Hematopoietic multipotent progenitor cell treated with erythropoietin and hydrocortisone succinate and interleukin-3 and kit ligand, for 15 days (in vitro differentiated cells): Measurements from ENCODE around the gene MRPL42.
"Not testable (repeated sequence)": the region's sequence is repeated elsewhere in the genome, so short reads cannot be mapped to it uniquely, and the experiment has no call there.

ENCODE experiments used
- DNase-seq: peaks from one replicate; pipeline ENCODE4 v3.0.0-alpha.2; 2015; ENCODE audit warnings: low spot score

The MRPL42 gene

DNA sequence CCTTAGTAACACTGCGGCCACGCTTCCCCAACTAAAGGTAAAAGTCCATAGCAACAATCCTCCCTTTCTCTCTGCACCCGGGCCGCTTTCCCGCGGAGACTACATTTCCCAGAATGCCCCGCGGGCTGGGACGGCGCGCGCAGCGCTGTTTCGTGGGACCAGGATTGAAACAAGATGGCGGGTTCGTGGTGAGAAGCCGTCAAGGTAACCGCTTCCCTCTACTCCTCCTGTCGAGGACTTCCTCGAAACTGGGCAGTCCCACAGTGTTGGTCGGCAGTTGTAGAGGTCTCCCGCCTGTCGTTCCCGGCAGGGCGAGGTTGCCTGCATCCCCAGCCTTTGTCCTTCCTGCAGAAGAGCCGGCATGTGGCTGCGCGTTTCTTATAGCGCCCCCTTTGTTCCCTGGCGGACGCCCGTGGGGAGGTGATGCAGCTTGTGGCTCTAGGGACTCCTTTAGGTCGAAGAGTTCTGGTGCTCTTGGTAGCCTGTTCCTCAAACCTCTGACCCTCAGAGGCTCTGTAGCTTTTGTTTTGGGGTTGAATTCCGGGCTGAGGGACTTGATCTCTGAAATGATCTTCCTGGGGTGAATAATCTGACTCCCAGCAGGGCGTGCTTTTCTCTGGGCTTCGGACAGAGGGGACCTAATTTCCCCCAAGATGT lies at the start of gene MRPL42:
TSS of gene MRPL42 (plus strand) at position 164 of the 657 bp plus-strand sequence. CDS start 1,772 bp downstream, outside the sequence.
- DNase-seq = peak; percentile 92

DNA sequence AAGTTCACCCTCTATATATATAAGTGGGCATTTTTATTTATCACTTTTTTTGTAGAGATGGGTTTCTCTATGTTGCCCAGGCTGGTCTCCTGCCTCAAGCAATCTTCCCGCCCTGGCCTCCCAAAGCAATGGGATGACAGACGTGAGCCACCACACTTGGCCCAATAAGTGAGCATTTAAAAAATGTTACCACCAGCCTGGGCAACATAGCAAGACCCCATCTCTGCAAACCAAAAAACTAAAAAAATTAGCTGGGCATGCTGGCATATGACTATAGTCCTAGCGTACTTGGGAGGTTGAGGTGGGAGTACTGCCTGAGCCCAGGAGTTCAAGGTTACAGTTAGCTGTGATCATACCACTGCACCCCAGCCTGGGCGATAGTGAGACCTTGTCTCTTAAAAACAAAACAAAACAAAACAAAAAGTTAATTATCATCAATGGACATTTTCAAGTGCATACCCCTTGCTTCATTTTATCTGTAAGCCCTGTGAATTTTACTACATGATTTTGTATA lies 49.3 kb upstream of the MRPL42 start:
- no peak for DNase-seq

GRCh38 chr12:93419388-93420034 lies 47.8 kb upstream of the MRPL42 start:
- DNase-seq = peak; percentile 84

DNA sequence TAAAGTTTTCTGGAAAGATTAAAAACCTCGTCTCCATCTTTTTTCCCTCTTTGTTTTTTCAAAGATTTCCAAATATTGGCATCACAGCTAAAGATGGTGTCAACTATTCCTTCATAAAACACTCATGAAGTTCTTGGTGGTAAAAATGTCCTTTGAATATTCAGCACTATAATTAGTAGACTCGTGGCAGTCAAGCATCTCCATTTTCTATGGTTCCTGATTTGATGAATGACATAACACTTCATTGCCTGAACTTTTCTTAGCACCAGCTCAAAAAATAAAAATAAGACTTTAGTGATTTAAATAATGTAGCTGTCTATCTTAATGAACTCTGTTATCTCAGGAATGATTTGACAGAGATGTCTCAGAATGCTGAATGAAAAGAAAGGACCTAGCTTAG lies 45.3 kb upstream of the MRPL42 start:
- DNase-seq = no peak

DNA sequence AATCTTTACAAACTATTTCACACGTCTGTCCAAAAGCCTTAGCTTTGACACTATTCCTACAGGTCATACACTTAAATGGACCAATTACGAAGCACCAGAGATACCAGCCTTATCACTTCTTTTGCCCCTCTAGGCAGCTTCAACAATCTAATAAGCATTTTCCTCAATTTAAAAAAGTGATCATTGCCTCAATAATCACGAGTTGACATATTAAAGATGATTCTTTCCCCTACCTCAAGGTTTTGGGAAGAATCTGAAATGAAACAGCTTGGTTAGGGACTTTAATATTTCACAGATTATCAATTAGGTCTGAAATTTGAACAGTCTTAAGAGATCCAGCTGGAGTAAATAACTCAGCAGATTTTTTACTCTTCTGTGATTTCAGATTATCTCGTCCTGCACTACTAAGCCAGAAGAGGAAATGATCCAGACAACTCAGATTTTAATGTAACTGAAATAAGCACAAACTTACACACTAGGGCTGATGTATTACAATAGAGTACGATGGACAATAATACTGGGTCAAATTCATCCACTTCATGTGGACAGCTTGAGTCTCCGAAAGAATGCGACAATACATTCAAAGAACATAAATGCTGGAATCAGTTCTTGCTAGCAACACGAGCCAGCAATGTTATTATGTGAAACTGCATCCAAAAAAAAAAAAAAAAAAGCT lies 41.4 kb upstream of the MRPL42 start:
- no peak for DNase-seq

DNA sequence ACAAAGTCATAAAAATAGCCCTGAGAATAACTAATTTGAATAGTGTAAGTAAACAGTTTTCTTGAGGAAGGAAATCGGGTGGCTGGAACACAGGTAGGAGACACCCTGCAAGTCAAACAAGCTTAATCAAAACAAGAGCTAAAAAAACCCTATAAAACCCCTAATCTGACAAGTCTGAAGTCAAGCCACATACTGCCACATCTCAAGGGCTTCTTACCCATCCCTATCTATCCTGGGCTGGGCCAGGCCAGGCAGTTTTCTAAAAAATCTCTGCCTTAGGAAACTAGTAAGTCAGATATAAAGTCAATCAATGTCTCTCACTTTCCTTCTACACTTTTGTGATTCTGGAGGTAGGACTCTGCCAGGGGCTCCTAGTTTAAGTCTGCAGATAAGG lies 40.9 kb upstream of the MRPL42 start:
- no peak for DNase-seq

DNA sequence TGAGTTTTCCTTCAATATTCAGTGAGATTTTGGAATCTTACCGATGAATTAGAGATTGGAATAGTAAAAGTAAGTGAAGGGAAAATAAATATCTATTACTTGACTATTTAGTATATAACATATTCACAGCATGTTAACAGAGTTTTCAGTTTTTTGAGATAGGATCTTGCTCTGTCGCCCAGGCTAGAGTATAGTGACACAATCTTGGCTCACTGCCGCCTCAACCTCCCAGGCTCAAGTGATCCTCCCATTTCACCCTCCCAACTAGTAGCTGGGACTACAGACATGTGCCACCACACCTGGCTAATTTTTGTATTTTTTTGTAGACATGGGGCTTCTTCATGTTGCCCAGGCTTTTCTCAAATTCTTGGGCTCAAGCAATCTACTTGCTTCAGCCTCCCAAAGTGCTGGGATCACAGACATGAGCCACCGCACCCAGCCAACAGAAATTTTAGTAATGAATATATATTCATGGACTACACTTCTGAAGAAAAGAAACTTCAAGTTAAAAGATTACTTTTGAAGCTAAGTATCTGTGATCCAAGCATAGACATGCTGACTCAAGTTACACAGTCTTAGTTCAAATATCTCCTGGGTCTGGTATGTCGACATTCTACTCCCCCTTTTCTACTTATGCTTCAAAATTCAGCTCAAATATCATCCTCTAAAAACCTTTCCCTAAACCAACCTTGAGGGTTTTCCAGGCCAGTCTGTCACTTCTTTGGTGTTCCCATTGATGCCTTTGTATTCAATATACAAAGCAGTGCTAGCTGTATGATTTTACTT lies 39.3 kb upstream of the MRPL42 start:
- DNase-seq = no peak

GRCh38 chr12:93429448-93429847 lies 37.9 kb upstream of the MRPL42 start:
- no peak for DNase-seq

GRCh38 chr12:93429852-93430251 lies 37.5 kb upstream of the MRPL42 start:
- no peak for DNase-seq

DNA sequence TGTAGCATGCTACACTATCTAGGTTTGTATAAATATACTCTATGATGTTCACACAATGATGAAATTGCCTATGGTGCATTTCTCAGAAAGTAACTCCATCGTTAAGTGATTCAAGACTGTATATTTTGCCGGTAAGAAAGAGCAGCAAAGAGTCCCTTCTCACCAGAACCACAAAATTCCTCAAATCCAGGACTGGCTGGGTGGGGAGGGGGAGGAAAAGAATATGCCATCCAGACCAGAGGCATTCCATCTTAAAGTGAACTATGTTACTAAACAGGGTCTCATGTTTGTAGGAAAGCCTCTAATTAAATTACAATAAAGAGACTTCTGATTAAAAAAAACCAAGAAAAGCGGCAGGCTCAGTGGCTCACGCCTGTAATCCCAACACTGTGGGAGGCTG lies 37.0 kb upstream of the MRPL42 start:
- no peak for DNase-seq

GRCh38 chr12:93432031-93432430 lies 35.3 kb upstream of the MRPL42 start:
- not testable (repeated sequence) for DNase-seq

DNA sequence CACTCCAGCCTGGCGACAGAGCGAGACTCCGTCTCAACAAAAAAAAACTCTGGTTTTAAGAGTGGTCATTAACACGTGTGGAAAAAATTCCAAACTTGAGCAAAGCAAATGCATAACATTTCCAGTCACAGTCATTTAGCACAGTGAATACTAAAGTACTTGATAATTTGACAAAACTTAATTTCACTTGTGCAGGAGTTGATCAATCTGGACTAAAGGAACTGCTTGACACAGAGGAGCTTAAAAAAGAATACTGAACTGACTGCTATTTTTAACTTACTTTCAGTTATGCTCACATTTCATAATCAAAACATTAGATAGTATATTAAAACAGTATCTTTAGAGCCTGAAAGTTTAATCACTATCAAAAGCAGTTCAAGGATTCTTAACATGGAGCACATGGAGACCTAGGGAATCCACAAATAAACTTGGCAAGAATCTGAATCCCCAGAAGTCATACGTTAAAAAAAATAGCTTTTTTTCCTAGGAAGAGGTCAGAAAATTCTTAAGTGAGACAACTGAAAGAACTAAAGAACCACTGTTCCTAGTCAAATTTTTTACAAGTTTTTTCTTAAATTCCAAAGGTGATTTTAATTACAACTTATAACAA lies 33.0 kb upstream of the MRPL42 start:
- DNase-seq = no peak

GRCh38 chr12:93438266-93439050 lies 28.9 kb upstream of the MRPL42 start:
- no peak for DNase-seq

DNA sequence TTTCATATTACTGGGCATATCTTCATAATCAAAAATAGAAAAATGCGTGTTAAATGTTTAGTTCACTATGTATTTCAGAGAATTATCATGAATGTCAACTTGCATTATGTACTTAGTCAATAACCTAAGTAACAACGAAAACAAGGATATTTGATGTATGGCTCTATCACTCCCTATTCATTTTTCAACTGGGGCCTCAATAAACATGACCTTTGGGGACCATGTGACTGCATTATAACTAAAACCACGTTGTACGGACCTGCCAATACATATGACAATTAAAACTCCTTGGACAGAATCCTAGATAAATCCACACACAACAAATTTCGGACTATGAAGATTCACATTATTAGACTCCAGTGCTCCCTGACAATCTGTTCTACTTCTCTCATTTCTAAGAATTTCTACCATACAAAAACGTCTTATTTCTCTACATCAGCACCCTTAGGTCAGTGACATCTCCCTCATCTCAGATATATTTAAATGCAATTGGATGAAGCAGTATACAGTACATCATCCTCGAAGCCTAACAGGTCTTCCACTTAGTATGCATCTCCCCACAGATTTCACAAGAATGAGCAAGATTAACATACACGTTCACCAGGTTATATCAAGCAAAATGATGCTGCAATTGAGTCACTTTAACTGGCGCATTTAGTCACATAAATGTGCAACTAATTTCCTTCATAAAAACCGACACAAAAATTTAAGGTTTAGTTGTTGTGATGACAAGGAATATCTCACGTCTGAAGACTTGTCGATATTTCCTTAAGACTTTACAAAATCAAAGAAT lies 27.1 kb upstream of the MRPL42 start:
- DNase-seq = no peak

DNA sequence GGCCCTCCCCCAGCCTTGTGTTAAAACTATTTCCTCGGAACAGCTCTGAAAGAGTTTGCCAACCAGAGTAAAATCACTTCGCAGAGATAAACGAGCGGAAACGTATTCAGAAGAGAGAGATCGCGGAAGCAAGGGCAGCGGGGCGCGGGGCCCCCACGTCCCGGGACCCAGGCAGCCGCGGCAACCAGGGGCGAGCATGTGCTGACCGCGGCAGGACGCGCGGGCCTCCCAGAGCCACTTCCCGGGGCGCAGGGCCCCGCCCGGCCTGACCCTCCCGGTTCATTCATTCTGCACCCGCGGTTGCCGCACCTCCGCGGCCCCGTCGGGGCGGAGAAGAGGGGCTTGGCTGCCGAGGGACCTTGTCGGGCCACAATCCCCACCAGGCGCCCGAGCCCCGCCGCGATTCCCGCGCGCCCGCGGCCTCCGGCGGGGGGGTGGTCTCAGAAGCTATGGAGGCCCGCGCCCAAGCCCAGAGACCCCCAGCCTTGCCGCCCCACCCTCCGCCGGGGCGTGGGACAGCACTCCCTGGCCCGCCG lies 26.2 kb upstream of the MRPL42 start:
- DNase-seq = no peak

- DNase-seq = peak; percentile 89
Observed at GRCh38 chr12:93441617-93442410, 25.5 kb upstream of the MRPL42 start, which contains the start of gene UBE2N. Gene UBE2N (minus strand): TSS chr12:93441947. CDS start chr12:93441884, 63 bp downstream.

GRCh38 chr12:93442411-93443340 lies 24.6 kb upstream of the MRPL42 start:
- no peak for DNase-seq

GRCh38 chr12:93443576-93443975 lies 23.7 kb upstream of the MRPL42 start:
- no peak for DNase-seq
